ENCODE results near the gene ROCK2.

ROCK2 gene

DNA sequence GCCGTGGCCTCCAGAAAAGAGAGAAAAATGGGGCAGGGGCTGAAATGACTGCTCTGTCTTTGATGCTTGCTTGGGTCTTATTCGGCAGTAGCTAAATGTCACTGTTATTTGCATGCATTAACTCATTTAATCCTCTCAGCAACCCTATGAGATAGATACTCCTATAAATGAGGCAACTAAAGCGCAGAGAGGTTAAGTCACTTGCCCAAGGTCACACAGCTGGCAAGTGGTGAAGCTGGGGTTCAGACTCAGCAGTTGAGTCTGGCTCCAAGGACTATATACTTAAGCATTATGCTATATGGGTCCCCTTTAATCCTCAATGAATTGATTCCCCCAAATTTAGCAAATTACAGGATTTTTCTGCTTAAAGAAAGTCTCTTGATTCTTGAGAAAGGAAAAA is 198.4 kb downstream of the ROCK2 start:
- no peak for TF ChIP-seq TAF1 (IDR thresholded peaks at IDR 0.05; ENCODE audit: borderline replicate concordance, insufficient read depth, low read length)

DNA sequence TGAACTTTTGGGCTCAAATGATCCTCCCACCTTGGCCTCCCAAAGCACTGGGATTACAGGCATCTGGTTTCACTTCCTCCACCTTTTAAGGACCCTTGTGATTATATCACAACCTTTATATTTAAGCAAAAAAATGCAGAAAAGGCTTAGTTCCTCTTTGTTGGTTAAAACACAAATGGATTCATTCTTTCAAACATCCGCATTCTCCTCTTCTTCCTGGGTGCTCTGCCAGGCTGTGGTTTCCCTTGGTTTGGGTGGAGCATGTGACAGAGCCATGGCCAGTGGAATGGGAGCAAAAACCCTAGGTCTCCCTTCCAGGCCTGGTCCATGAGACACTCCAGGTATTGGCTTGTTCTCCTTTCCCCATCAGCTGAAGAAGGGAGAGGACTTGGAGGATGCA is 199.1 kb downstream of the ROCK2 start:
- TF ChIP-seq TAF1 (IDR thresholded peaks at IDR 0.05; ENCODE audit: borderline replicate concordance, insufficient read depth, low read length) (no peak), POLR2AphosphoS5 (IDR thresholded peaks at IDR 0.05; ENCODE audit: low read depth, low read length) (no peak), SIN3A (IDR thresholded peaks at IDR 0.05; ENCODE audit: borderline replicate concordance, insufficient read depth, low read length) (no peak), FOXP2 (optimal IDR thresholded peaks at IDR 0.05; ENCODE audit: borderline replicate concordance, extremely low read depth, extremely low read length, insufficient read depth) (no peak)
- TF ChIP-seq, protein P1, sequence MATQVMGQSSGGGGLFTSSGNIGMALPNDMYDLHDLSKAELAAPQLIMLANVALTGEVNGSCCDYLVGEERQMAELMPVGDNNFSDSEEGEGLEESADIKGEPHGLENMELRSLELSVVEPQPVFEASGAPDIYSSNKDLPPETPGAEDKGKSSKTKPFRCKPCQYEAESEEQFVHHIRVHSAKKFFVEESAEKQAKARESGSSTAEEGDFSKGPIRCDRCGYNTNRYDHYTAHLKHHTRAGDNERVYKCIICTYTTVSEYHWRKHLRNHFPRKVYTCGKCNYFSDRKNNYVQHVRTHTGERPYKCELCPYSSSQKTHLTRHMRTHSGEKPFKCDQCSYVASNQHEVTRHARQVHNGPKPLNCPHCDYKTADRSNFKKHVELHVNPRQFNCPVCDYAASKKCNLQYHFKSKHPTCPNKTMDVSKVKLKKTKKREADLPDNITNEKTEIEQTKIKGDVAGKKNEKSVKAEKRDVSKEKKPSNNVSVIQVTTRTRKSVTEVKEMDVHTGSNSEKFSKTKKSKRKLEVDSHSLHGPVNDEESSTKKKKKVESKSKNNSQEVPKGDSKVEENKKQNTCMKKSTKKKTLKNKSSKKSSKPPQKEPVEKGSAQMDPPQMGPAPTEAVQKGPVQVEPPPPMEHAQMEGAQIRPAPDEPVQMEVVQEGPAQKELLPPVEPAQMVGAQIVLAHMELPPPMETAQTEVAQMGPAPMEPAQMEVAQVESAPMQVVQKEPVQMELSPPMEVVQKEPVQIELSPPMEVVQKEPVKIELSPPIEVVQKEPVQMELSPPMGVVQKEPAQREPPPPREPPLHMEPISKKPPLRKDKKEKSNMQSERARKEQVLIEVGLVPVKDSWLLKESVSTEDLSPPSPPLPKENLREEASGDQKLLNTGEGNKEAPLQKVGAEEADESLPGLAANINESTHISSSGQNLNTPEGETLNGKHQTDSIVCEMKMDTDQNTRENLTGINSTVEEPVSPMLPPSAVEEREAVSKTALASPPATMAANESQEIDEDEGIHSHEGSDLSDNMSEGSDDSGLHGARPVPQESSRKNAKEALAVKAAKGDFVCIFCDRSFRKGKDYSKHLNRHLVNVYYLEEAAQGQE (IDR thresholded peaks at IDR 0.05; ENCODE audit: insufficient read depth in 1 of 2, low read depth in 2 of 2, low read length in 2 of 2) = no peak

DNA sequence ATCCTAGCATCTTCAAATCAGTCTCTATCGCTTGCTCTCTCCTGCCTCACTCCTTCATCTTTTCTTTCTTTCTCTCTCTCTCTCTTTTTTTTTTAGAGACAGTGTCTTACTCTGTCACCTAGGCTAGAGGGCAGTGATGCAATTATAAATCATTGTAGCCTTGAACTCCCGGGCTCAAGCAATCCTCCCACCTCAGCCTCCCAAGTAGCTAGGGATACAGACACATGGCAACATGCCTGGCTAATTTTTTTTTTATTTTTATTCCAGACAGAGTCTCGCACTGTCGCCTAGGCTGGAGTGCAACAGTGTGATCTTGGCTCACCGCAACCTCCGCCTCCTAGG is 199.7 kb downstream of the ROCK2 start:
- TF ChIP-seq, protein P1 (IDR thresholded peaks at IDR 0.05; ENCODE audit: insufficient read depth in 1 of 2, low read depth in 2 of 2, low read length in 2 of 2) = no peak
- TF ChIP-seq POLR2AphosphoS5 (IDR thresholded peaks at IDR 0.05; ENCODE audit: low read depth, low read length) (no peak), FOXP2 (optimal IDR thresholded peaks at IDR 0.05; ENCODE audit: borderline replicate concordance, extremely low read depth, extremely low read length, insufficient read depth) (no peak), TAF1 (IDR thresholded peaks at IDR 0.05; ENCODE audit: borderline replicate concordance, insufficient read depth, low read length) (no peak), SIN3A (IDR thresholded peaks at IDR 0.05; ENCODE audit: borderline replicate concordance, insufficient read depth, low read length) (no peak)

DNA sequence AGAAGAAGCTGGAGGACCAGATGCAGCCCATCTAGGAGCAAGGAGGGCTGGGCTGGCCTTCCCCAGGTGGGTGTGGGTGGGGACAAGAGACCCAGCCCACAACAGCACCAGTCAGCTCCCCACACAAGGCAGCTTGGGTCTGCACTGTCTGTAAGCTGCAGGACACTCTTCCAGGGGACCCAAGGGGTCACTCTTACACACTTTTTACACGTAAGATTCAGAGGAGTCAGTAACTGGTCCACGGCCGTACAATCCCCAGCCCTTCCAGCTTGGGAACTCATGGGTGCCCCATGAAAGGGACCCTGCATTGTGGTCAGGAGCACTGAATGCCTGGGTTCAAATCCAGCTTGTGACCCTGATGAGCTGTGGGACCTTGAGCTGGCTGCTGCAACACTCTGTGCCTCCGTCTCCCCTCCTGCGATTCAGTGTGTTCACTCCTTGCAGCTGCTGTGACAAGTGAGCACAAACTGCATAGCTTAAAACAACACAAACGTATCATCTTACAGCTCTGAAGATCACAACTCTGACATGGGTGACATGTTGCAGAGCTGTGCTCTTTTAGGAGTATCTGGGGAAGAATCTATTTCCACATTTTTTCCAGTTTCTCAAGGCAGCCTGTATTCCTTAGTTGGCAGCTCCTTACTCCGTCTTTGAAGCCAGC is 200.2 kb downstream of the ROCK2 start:
- no peak for TF ChIP-seq TAF1 (IDR thresholded peaks at IDR 0.05; ENCODE audit: borderline replicate concordance, insufficient read depth, low read length)
- TF ChIP-seq, protein P1 (IDR thresholded peaks at IDR 0.05; ENCODE audit: insufficient read depth in 1 of 2, low read depth in 2 of 2, low read length in 2 of 2) = no peak
- no peak for TF ChIP-seq POLR2AphosphoS5 (IDR thresholded peaks at IDR 0.05; ENCODE audit: low read depth, low read length)
- TF ChIP-seq SIN3A (IDR thresholded peaks at IDR 0.05; ENCODE audit: borderline replicate concordance, insufficient read depth, low read length) = no peak
- no peak for TF ChIP-seq FOXP2 (optimal IDR thresholded peaks at IDR 0.05; ENCODE audit: borderline replicate concordance, extremely low read depth, extremely low read length, insufficient read depth)

DNA sequence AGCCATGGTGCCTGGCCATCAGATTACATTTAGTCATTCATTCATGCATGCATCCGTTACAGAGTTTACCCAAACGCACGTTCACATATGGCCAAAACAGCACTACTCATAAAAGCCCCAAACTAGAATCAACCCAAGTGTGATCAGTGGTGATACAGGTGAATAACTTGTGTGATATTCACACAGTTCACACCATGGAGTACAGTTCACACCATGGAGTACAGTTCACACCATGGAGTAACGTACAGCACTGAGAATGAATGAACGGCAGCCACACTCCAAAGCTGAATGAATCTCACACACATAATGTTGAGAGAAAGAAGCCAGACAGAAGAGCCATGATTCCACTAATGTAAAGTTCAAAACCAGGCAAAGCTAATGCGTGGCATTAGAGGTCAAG is 201.4 kb downstream of the ROCK2 start:
- no peak for TF ChIP-seq POLR2AphosphoS5 (IDR thresholded peaks at IDR 0.05; ENCODE audit: low read depth, low read length)
- no peak for TF ChIP-seq SIN3A (IDR thresholded peaks at IDR 0.05; ENCODE audit: borderline replicate concordance, insufficient read depth, low read length)
- no peak for TF ChIP-seq FOXP2 (optimal IDR thresholded peaks at IDR 0.05; ENCODE audit: borderline replicate concordance, extremely low read depth, extremely low read length, insufficient read depth)
- no peak for TF ChIP-seq TAF1 (IDR thresholded peaks at IDR 0.05; ENCODE audit: borderline replicate concordance, insufficient read depth, low read length)
- TF ChIP-seq, protein P1 (IDR thresholded peaks at IDR 0.05; ENCODE audit: insufficient read depth in 1 of 2, low read depth in 2 of 2, low read length in 2 of 2) = no peak

Measured in PFSK-1 (cell line).